B cell (primary cell): ENCODE data around the gene FLNB. TPM values are rescaled to one million over a fixed set of nuclear protein-coding genes. Genes with fewer than 3 reads are reported as not detected.

Experiments
- ATAC-seq: fragments of 200-7000 bp; cut with Tn5 transposase; one replicate; pipeline ENCODE4 v1.10.0; 2021; ENCODE audit warnings: low read depth, mild to moderate bottlenecking, moderate number of reproducible peaks, moderate library complexity
- CTCF ChIA-PET: fragments of 350-600 bp; sonication (Branson Sonifier 250); formaldehyde crosslinking; loops from one replicate; lab custom pipeline; 2021; ENCODE audit warnings: antibody characterized with exemption, inconsistent platforms; lab: Charles Lee
- POLR2A ChIA-PET: fragments of 350-600 bp; sonication (Branson Sonifier 250); formaldehyde crosslinking; loops from one replicate; lab custom pipeline; 2021; ENCODE audit warnings: antibody characterized with exemption; lab: Charles Lee
- DNase-seq: peaks from one replicate; pipeline ENCODE4 v3.0.0; 2013
- H2AFZ ChIP-seq: 2 replicates; pipeline ENCODE4 v1.6.1; 2012; ENCODE audit warnings: mild to moderate bottlenecking, low read depth, low read length; ENCODE audit not compliant: insufficient read depth, poor library complexity, severe bottlenecking
- H3K27ac ChIP-seq, 2 donors: 1 replicate in 1 of 2; 2 replicates in 1 of 2; pipeline ENCODE4 v1.5.1; 2012 to 2013; ENCODE audit warnings: low read length in 2 of 2, mild to moderate bottlenecking in 2 of 2, moderate library complexity in 1 of 2
- H3K27me3 ChIP-seq, 4 experiments: fragments of 200-600 bp in 1 of 4; sonication (generic) in 1 of 4; replicated peaks in 1 of 4; 1 replicate in 2 of 4; 2 replicates in 2 of 4; pipeline versions ENCODE4 v1.6.1 to v1.7.0; 2013 to 2016; ENCODE audit warnings: low read length in 3 of 4, mild to moderate bottlenecking in 2 of 4, mixed read lengths in 1 of 4, moderate library complexity in 1 of 4; ENCODE audit not compliant: insufficient read depth in 4 of 4, control insufficient read depth in 3 of 4; ENCODE audit errors: control extremely low read depth in 1 of 4
- H3K36me3 ChIP-seq, 2 experiments: replicated peaks in 1 of 2; 1 replicate in 1 of 2; 2 replicates in 1 of 2; pipeline versions ENCODE4 v1.6.1 to v1.7.1; 2013; ENCODE audit warnings: low read length in 1 of 2; ENCODE audit not compliant: insufficient read depth in 2 of 2, control insufficient read depth in 1 of 2; ENCODE audit errors: control extremely low read depth in 1 of 2, extremely low read depth in 1 of 2
- H3K4me1 ChIP-seq, 2 donors: fragments of 200-600 bp in 1 of 2; sonication (generic) in 1 of 2; 1 replicate in 1 of 2; 2 replicates in 1 of 2; pipeline versions ENCODE4 v1.5.1 to v1.6.1; 2013 to 2017; ENCODE audit warnings: low read length in 2 of 2; ENCODE audit not compliant: control insufficient read depth in 2 of 2, insufficient read depth in 2 of 2
- H3K4me2 ChIP-seq: replicated peaks from 2 replicates; pipeline ENCODE3; 2012; ENCODE audit warnings: mild to moderate bottlenecking, low read depth, low read length; ENCODE audit not compliant: poor library complexity, severe bottlenecking
- H3K4me3 ChIP-seq, 5 experiments: fragments of 200-600 bp in 1 of 5; sonication (generic) in 1 of 5; 1 replicate in 3 of 5; 2 replicates in 2 of 5; pipeline versions ENCODE4 v1.5.1 to v1.7.0; 2011 to 2016; ENCODE audit warnings: low read length in 4 of 5, mild to moderate bottlenecking in 4 of 5, low read depth in 2 of 5, control low read depth in 1 of 5, moderate library complexity in 1 of 5; ENCODE audit not compliant: insufficient read depth in 1 of 5; ENCODE audit errors: control extremely low read depth in 1 of 5, extremely low read depth in 1 of 5
- H3K79me2 ChIP-seq: fragments of 200-600 bp; sonication (generic); one replicate; pipeline ENCODE4 v1.6.0; 2016; ENCODE audit warnings: low read length; ENCODE audit not compliant: control insufficient read depth, insufficient read depth
- H3K9ac ChIP-seq: fragments of 200-600 bp; sonication (generic); 2 replicates; pipeline ENCODE4 v1.6.1; 2017; ENCODE audit warnings: mild to moderate bottlenecking, low read length, moderate library complexity
- H3K9me3 ChIP-seq, 3 donors: one replicate each; pipeline versions ENCODE4 v1.6.1 to v1.7.1; 2013; ENCODE audit warnings: low read length in 2 of 3; ENCODE audit not compliant: control insufficient read depth in 2 of 3, insufficient read depth in 1 of 3; ENCODE audit errors: control extremely low read depth in 1 of 3
- H4K20me1 ChIP-seq: 2 replicates; pipeline ENCODE4 v1.6.0; 2012; ENCODE audit warnings: mild to moderate bottlenecking, low read length; ENCODE audit not compliant: insufficient read depth, control insufficient read depth, poor library complexity, severe bottlenecking
- H3K27ac Mint-ChIP-seq: one replicate; pipeline ENCODE4 v1.8.0; 2021; ENCODE audit warnings: mixed read lengths
- H3K27me3 Mint-ChIP-seq: one replicate; pipeline ENCODE4 v1.8.0; 2021; ENCODE audit warnings: mixed read lengths
- H3K4me1 Mint-ChIP-seq: one replicate; pipeline ENCODE4 v1.8.0; 2021; ENCODE audit warnings: mixed read lengths
- H3K4me3 Mint-ChIP-seq: one replicate; pipeline ENCODE4 v1.8.0; 2021; ENCODE audit warnings: mixed read lengths
- H3K9me3 Mint-ChIP-seq: one replicate; pipeline ENCODE4 v1.8.0; 2022; ENCODE audit warnings: mixed read lengths; ENCODE audit not compliant: insufficient read depth
- CTCF ChIP-seq: fragments of 200-600 bp; IDR thresholded peaks from one replicate; pipeline ENCODE4 v1.8.0; 2022; ENCODE audit warnings: antibody characterized with exemption, mild to moderate bottlenecking
- EZH2 ChIP-seq: IDR thresholded peaks from 2 replicates; pipeline ENCODE4 v1.6.1; 2012; ENCODE audit warnings: borderline replicate concordance, low read depth, mild to moderate bottlenecking, moderate library complexity, low read length; ENCODE audit not compliant: insufficient read depth, poor library complexity, severe bottlenecking
- WGBS: methylation state at CpG from one replicate; pipeline ENCODE4 v1.1.5; 2013; ENCODE audit warnings: missing lambda C conversion rate; ENCODE audit not compliant: insufficient coverage; 5-methylcytosine and 5-hydroxymethylcytosine counted together
- intact Hi-C: fragments of 100-400 bp; cut with micrococcal nuclease; formaldehyde crosslinking; loops from one replicate; pipeline ENCODE4 v1.10.0; 2022
- polyA plus RNA-seq: library from polyadenylated mRNA; depleted of rRNA; stranded (reverse); fragments of >200 nt; gene quantifications from 2 replicates; pipeline ENCODE4 v1.2.3, GENCODE V29; 2012
- total RNA-seq, 2 donors: library from RNA; stranded (reverse); fragments of 120-200 nt in 1 of 2; gene quantifications; 1 replicate in 1 of 2; 2 replicates in 1 of 2; pipeline versions ENCODE4 v1.2.3 to v1.2.4, GENCODE V29; 2013 to 2022

Gene FLNB
- total and polyA plus RNA-seq, 2 donors (not counting 1 experiment from before 2014, with no cell fraction given), result 25.5 to 28.3 TPM

- POLR2A ChIA-PET, result no interaction called here
- H3K4me1 ChIP-seq, result no peaks in the 10 kb centered on the region
- H3K36me3 ChIP-seq, result peaks cover 0 to 23% of the 10 kb centered on the region in 2 experiments
- H3K9ac ChIP-seq, result no peak overlapping the region
- no peak for ATAC-seq
- DNase-seq, result no peak
- H3K27me3 ChIP-seq, result no peaks in the 10 kb centered on the region
- CTCF ChIA-PET, result no interaction called here
- no peak overlapping the region for H3K4me3 ChIP-seq
- H3K4me3 Mint-ChIP-seq, result no peak overlapping the region
- H2AFZ ChIP-seq, result no peak overlapping the region
- no peaks in the 10 kb centered on the region for H4K20me1 ChIP-seq
- WGBS, result 98% methylated on average over 14 of the region's 14 CpGs
- no peak overlapping the region for H3K27ac ChIP-seq
- no peak overlapping the region for H3K27ac Mint-ChIP-seq
- TF ChIP-seq EZH2 (no peak), CTCF (no peak)
- H3K27me3 Mint-ChIP-seq, result no peaks in the 10 kb centered on the region
- intact Hi-C loops, result no loop called here
- H3K79me2 ChIP-seq, result no peaks in the 10 kb centered on the region
- no peaks in the 10 kb centered on the region for H3K9me3 Mint-ChIP-seq
- H3K4me1 Mint-ChIP-seq, result no peaks in the 10 kb centered on the region
- peaks cover 0 to 3% (median 0%) of the 10 kb centered on the region in 3 donors for H3K9me3 ChIP-seq
- no peak overlapping the region for H3K4me2 ChIP-seq
Observed at GRCh38 chr3:58163234-58163633, 155.0 kb downstream of the FLNB start.

- H2AFZ ChIP-seq, result no peak overlapping the region
- H3K79me2 ChIP-seq, result no peaks in the 10 kb centered on the region
- no peaks in the 10 kb centered on the region for H3K27me3 ChIP-seq
- H3K4me2 ChIP-seq, result no peak overlapping the region
- no peaks in the 10 kb centered on the region for H4K20me1 ChIP-seq
- no peaks in the 10 kb centered on the region for H3K4me1 ChIP-seq
- H3K27ac ChIP-seq, result no peak overlapping the region
- DNase-seq (no peak), ATAC-seq (no peak)
- WGBS, result 86% methylated on average over 8 of the region's 12 CpGs
- no peaks in the 10 kb centered on the region for H3K4me1 Mint-ChIP-seq
- no peak overlapping the region for H3K4me3 Mint-ChIP-seq
- no peaks in the 10 kb centered on the region for H3K27me3 Mint-ChIP-seq
- H3K4me3 ChIP-seq, result no peak overlapping the region
- ChIA-PET POLR2A (no interaction called here), CTCF (no interaction called here)
- peaks cover 0 to 22% of the 10 kb centered on the region in 2 experiments for H3K36me3 ChIP-seq
- no peaks in the 10 kb centered on the region for H3K9me3 Mint-ChIP-seq
- no peak for TF ChIP-seq EZH2
- no peak for TF ChIP-seq CTCF
- H3K9me3 ChIP-seq, result peaks cover 0 to 3% (median 0%) of the 10 kb centered on the region in 3 donors
- H3K27ac Mint-ChIP-seq, result no peak overlapping the region
- intact Hi-C loops, result no loop called here
- H3K9ac ChIP-seq, result no peak overlapping the region
Observed at GRCh38 chr3:58164199-58164879, 156.1 kb downstream of the FLNB start.
